Loucy (cell line): ENCODE results near the gene PRXL2A.

Experiments used
- H2AFZ ChIP-seq: fragments of 200-600 bp; sonication (generic); 2 replicates; pipeline ENCODE4 v1.6.0; 2016; ENCODE audit warnings: antibody characterized with exemption, mild to moderate bottlenecking, low read length, moderate library complexity
- H3F3A ChIP-seq: fragments of 200-600 bp; 2 replicates; pipeline ENCODE4 v1.6.0; 2016; ENCODE audit warnings: antibody characterized with exemption, low read depth, mild to moderate bottlenecking
- H3K27me3 ChIP-seq: fragments of 200-600 bp; sonication (generic); 2 replicates; pipeline ENCODE4 v1.6.1; 2014; ENCODE audit warnings: low read length, mild to moderate bottlenecking; ENCODE audit not compliant: insufficient read depth, poor library complexity, severe bottlenecking
- H3K36me3 ChIP-seq: fragments of 200-600 bp; sonication (generic); 2 replicates; pipeline ENCODE4 v1.6.1; 2016; ENCODE audit warnings: low read length; ENCODE audit not compliant: insufficient read depth
- H3K4me1 ChIP-seq: fragments of 200-600 bp; sonication (generic); 2 replicates; pipeline ENCODE4 v1.5.1; 2014; ENCODE audit warnings: low read length, mild to moderate bottlenecking; ENCODE audit not compliant: insufficient read depth, poor library complexity, severe bottlenecking
- H3K4me2 ChIP-seq: fragments of 200-600 bp; sonication (generic); 2 replicates; pipeline ENCODE4 v1.6.0; 2014; ENCODE audit warnings: antibody characterized with exemption, low read length, low read depth, mild to moderate bottlenecking; ENCODE audit not compliant: poor library complexity, severe bottlenecking
- H3K4me3 ChIP-seq: fragments of 200-600 bp; sonication (generic); 2 replicates; pipeline ENCODE4 v1.5.1; 2014; ENCODE audit warnings: low read length, mild to moderate bottlenecking, mixed read lengths; ENCODE audit not compliant: poor library complexity, severe bottlenecking
- H3K79me2 ChIP-seq: fragments of 200-600 bp; sonication (generic); 2 replicates; pipeline ENCODE4 v1.6.1; 2014; ENCODE audit warnings: low read length; ENCODE audit not compliant: insufficient read depth
- H3K9ac ChIP-seq: fragments of 200-600 bp; sonication (generic); 2 replicates; pipeline ENCODE4 v1.6.0; 2014; ENCODE audit warnings: mild to moderate bottlenecking, low read depth, low read length, moderate library complexity; ENCODE audit not compliant: poor library complexity, severe bottlenecking
- H3K9me2 ChIP-seq: fragments of 200-600 bp; sonication (generic); replicated peaks from 2 replicates; pipeline ENCODE4 v1.6.1; 2016; ENCODE audit warnings: low read depth, low read length, mixed read lengths
- H3K9me3 ChIP-seq: fragments of 200-600 bp; sonication (generic); 2 replicates; pipeline ENCODE4 v1.6.1; 2014; ENCODE audit warnings: mild to moderate bottlenecking, antibody characterized with exemption, low read length, low read depth; ENCODE audit not compliant: insufficient read depth
- H4K20me1 ChIP-seq: fragments of 200-600 bp; sonication (generic); 2 replicates; pipeline ENCODE4 v1.6.0; 2014; ENCODE audit warnings: antibody characterized with exemption, low read length, mild to moderate bottlenecking; ENCODE audit not compliant: insufficient read depth, poor library complexity, severe bottlenecking
- CTCF ChIP-seq: fragments of 200-600 bp; sonication (generic); conservative IDR thresholded peaks from 2 replicates; pipeline ENCODE4 v1.5.1; 2014; ENCODE audit warnings: mild to moderate bottlenecking, antibody characterized with exemption, low read length
- EZH2phosphoT487 ChIP-seq: fragments of 200-600 bp; IDR thresholded peaks from 2 replicates; pipeline ENCODE4 v1.6.1; 2018; ENCODE audit warnings: antibody characterized with exemption, mild to moderate bottlenecking, moderate library complexity, borderline replicate concordance

PRXL2A gene

GRCh38 chr10:80421707-80422536, 13.6 kb downstream of the PRXL2A start:
- no peak overlapping the region for H3K4me2 ChIP-seq
- no peaks in the 10 kb centered on the region for H3K4me1 ChIP-seq
- no peak for TF ChIP-seq EZH2phosphoT487
- TF ChIP-seq CTCF, result no peak
- no peak overlapping the region for H2AFZ ChIP-seq
- H3K36me3 ChIP-seq, result peaks cover 50% of the 10 kb centered on the region; the same call in 1 of the 2 replicates
- H3K4me3 ChIP-seq, result no peak overlapping the region
- H4K20me1 ChIP-seq, result peaks cover 3% of the 10 kb centered on the region
- H3K9ac ChIP-seq, result no peak overlapping the region
- H3K9me2 ChIP-seq, result no peaks in the 10 kb centered on the region
- H3F3A ChIP-seq, result no peaks in the 10 kb centered on the region
- no peaks in the 10 kb centered on the region for H3K9me3 ChIP-seq
- H3K27me3 ChIP-seq, result no peaks in the 10 kb centered on the region
- no peaks in the 10 kb centered on the region; the same call in 1 of the 2 replicates for H3K79me2 ChIP-seq

- no peaks in the 10 kb centered on the region for H3F3A ChIP-seq
- no peak overlapping the region for H3K4me3 ChIP-seq
- peaks cover 80% of the 10 kb centered on the region; the same call in 1 of the 2 replicates for H3K36me3 ChIP-seq
- H3K9me3 ChIP-seq, result no peaks in the 10 kb centered on the region
- H3K27me3 ChIP-seq, result no peaks in the 10 kb centered on the region
- H3K4me2 ChIP-seq, result no peak overlapping the region
- H3K4me1 ChIP-seq, result no peaks in the 10 kb centered on the region
- H4K20me1 ChIP-seq, result no peaks in the 10 kb centered on the region
- no peak for TF ChIP-seq CTCF
- no peak for TF ChIP-seq EZH2phosphoT487
- H3K9ac ChIP-seq, result no peak overlapping the region
- no peaks in the 10 kb centered on the region for H3K79me2 ChIP-seq
- no peaks in the 10 kb centered on the region for H3K9me2 ChIP-seq
- no peak overlapping the region for H2AFZ ChIP-seq
Measured at GRCh38 chr10:80425901-80426300, 17.6 kb downstream of the PRXL2A start.

- Histone ChIP-seq H3K4me2 (no peak overlapping the region), H3K4me1 (no peaks in the 10 kb centered on the region), H3K79me2 (no peaks in the 10 kb centered on the region), H3K9ac (no peak overlapping the region), H3K9me3 (no peaks in the 10 kb centered on the region), H3K27me3 (no peaks in the 10 kb centered on the region), H3K36me3 (peaks cover 80% of the 10 kb centered on the region; the same call in 1 of the 2 replicates), H4K20me1 (no peaks in the 10 kb centered on the region), H3F3A (no peaks in the 10 kb centered on the region), H2AFZ (no peak overlapping the region), H3K4me3 (no peak overlapping the region), H3K9me2 (no peaks in the 10 kb centered on the region)
- TF ChIP-seq CTCF (no peak), EZH2phosphoT487 (no peak)
Measured at GRCh38 chr10:80427541-80427940, 19.2 kb downstream of the PRXL2A start.
